K562 (cell line): Measurements from ENCODE around the gene HOXA4. TPM values are rescaled to one million over a fixed set of nuclear protein-coding genes. Genes with fewer than 3 reads are reported as not detected.

Source experiments
- ATAC-seq: fragments of 200-7000 bp; cut with Tn5 transposase; 3 replicates; pipeline ENCODE4 v1.9.1; 2020; ENCODE audit warnings: moderate library complexity
- BruUV-seq: library from RNA; stranded (reverse); fragments of 400-500 nt; replicated peaks from 2 replicates; lab custom pipeline; 2021; lab: Mats Ljungman, UMichigan
- CTCF ChIA-PET: fragments of 300-600 bp; formaldehyde crosslinking; extraction: SDS; loops from one replicate; lab custom pipeline; 2021; ENCODE audit warnings: low intra/inter-chr PET ratio; lab: Yijun Ruan, JAX
- POLR2A ChIA-PET: fragments of 300-600, 350-650 bp; sonication (Branson Sonifier 250); formaldehyde crosslinking; extraction: SDS; loops from one replicate; lab custom pipeline; 2021; ENCODE audit warnings: antibody characterized with exemption, inconsistent platforms; lab: Yijun Ruan, JAX
- DNase-seq, 4 experiments: peaks; one replicate each; pipeline versions ENCODE4 v3.0.0 to v3.0.0-alpha.2; 2011 to 2018; ENCODE audit warnings: low spot score in 3 of 4, mixed read lengths in 3 of 4; ENCODE audit errors: extremely low read depth in 1 of 4
- FAIRE-seq: peaks from 2 replicates; lab custom pipeline; 2011; peaks lifted over from hg19 to GRCh38; lab: Jason Lieb, UNC
- H2AFZ ChIP-seq: 2 replicates; pipeline ENCODE4 v1.6.0; 2011; ENCODE audit warnings: low read depth, low read length, control low read depth, inconsistent platforms
- H3K27ac ChIP-seq: fragments of 200-600 bp; 3 replicates; pipeline ENCODE4 v1.8.0; 2011; ENCODE audit warnings: low read depth, mild to moderate bottlenecking, control low read depth, inconsistent platforms, low read length, moderate library complexity, mixed read lengths; ENCODE audit errors: extremely low read depth
- H3K27me3 ChIP-seq, 2 experiments: fragments of 300-600 bp in 1 of 2; 2 replicates in 1 of 2; 3 replicates in 1 of 2; pipeline versions ENCODE4 v1.6.0 to v1.8.0; 2011; ENCODE audit warnings: inconsistent platforms in 2 of 2, low read length in 2 of 2, mild to moderate bottlenecking in 1 of 2, mixed read lengths in 1 of 2, moderate library complexity in 1 of 2; ENCODE audit not compliant: control insufficient read depth in 2 of 2, insufficient read depth in 2 of 2
- H3K36me3 ChIP-seq: fragments of 300-600 bp; 3 replicates; pipeline ENCODE4 v1.8.0; 2011; ENCODE audit warnings: mild to moderate bottlenecking, low read length, inconsistent platforms; ENCODE audit not compliant: control insufficient read depth, insufficient read depth
- H3K4me1 ChIP-seq, 2 experiments: fragments of 200-600 bp in 1 of 2; replicated peaks in 1 of 2; 2 replicates in 1 of 2; 3 replicates in 1 of 2; pipeline versions ENCODE4 v1.5.1 to v1.8.0; 2011; ENCODE audit warnings: inconsistent platforms in 2 of 2, low read length in 2 of 2, mild to moderate bottlenecking in 1 of 2, mixed read lengths in 1 of 2, moderate library complexity in 1 of 2; ENCODE audit not compliant: control insufficient read depth in 2 of 2, insufficient read depth in 2 of 2
- H3K4me2 ChIP-seq: 2 replicates; pipeline ENCODE4 v1.6.1; 2011; ENCODE audit warnings: low read length, control low read depth, inconsistent platforms, mixed read lengths; ENCODE audit not compliant: insufficient read depth
- H3K4me3 ChIP-seq: fragments of 200-600 bp; sonication (generic), shearing (Covaris generic); 2 replicates; pipeline ENCODE4 v1.5.1; 2016; ENCODE audit warnings: control low read depth, inconsistent platforms
- H3K79me2 ChIP-seq: fragments of 200-600 bp; 3 replicates; pipeline ENCODE4 v1.8.0; 2011; ENCODE audit warnings: low read length, inconsistent platforms; ENCODE audit not compliant: control insufficient read depth, insufficient read depth
- H3K9ac ChIP-seq, 2 experiments: 2 replicates each; pipeline versions ENCODE4 v1.6.0 to v1.6.1; 2011; ENCODE audit warnings: low read depth in 2 of 2, low read length in 2 of 2, control low read depth in 1 of 2, inconsistent platforms in 1 of 2, mild to moderate bottlenecking in 1 of 2, mixed read lengths in 1 of 2; ENCODE audit not compliant: insufficient read depth in 1 of 2
- H3K9me1 ChIP-seq: one replicate; pipeline ENCODE4 v1.6.0; 2011; ENCODE audit warnings: inconsistent platforms, mild to moderate bottlenecking, low read length, moderate library complexity; ENCODE audit not compliant: control insufficient read depth, insufficient read depth
- H3K9me3 ChIP-seq: replicated peaks from 2 replicates; pipeline ENCODE4 v1.5.1; 2011; ENCODE audit warnings: low read depth, low read length, inconsistent platforms; ENCODE audit not compliant: control insufficient read depth, insufficient read depth
- H4K20me1 ChIP-seq: replicated peaks from 2 replicates; pipeline ENCODE4 v1.6.1; 2011; ENCODE audit warnings: low read length, inconsistent platforms, mixed read lengths; ENCODE audit not compliant: control insufficient read depth, insufficient read depth
- CCAR2 ChIP-seq: fragments of 200-400 bp; formaldehyde crosslinking; IDR thresholded peaks from 2 replicates; pipeline ENCODE4 v1.6.1; 2017; ENCODE audit warnings: mild to moderate bottlenecking, low read depth, low read length
- GABPB1 ChIP-seq: sonication (generic); formaldehyde crosslinking; IDR thresholded peaks from 2 replicates; pipeline ENCODE4 v1.8.0; 2022; ENCODE audit warnings: mild to moderate bottlenecking, missing genetic modification reagents
- HNRNPUL1 ChIP-seq: fragments of 200-400 bp; formaldehyde crosslinking; IDR thresholded peaks from 2 replicates; pipeline ENCODE4 v1.6.1; 2017; ENCODE audit warnings: low read length
- JUNB ChIP-seq: fragments of 450-650 bp; formaldehyde crosslinking; conservative IDR thresholded peaks from 2 replicates; pipeline ENCODE4 v1.4.0; 2020; ENCODE audit warnings: mild to moderate bottlenecking
- U2AF2 ChIP-seq: fragments of 200-400 bp; formaldehyde crosslinking; optimal IDR thresholded peaks from 2 replicates; pipeline ENCODE3; 2017; ENCODE audit warnings: low read depth, mild to moderate bottlenecking, low read length
- ZC3H4 ChIP-seq: sonication (generic); formaldehyde crosslinking; IDR thresholded peaks from 2 replicates; pipeline ENCODE4 v1.9.0; 2021; ENCODE audit warnings: missing genetic modification reagents, borderline replicate concordance
- WGBS: fragments of 100-300 bp; shearing (Covaris generic); methylation state at CpG from one replicate; pipeline ENCODE4 v1.1.6; 2016; ENCODE audit warnings: low coverage, mixed read lengths; ENCODE audit not compliant: insufficient coverage; ENCODE audit errors: missing lambda C conversion rate; 5-methylcytosine and 5-hydroxymethylcytosine counted together
- in situ Hi-C: fragments of 300-500 bp; cut with MboI; formaldehyde crosslinking; loops from 4 replicates; pipeline ENCODE4 v1.15.0; 2018; ENCODE audit warnings: inconsistent platforms, mixed read lengths
- intact Hi-C: fragments of 100-400 bp; cut with micrococcal nuclease; formaldehyde crosslinking; loops from 2 replicates; pipeline ENCODE4 v1.14.2; 2022
- polyA plus RNA-seq, 8 experiments: library from polyadenylated mRNA; depleted of rRNA in 4 of 8; stranded (reverse) in 5 of 8; unstranded in 3 of 8; fragments of >200 nt; fragmentation: Nextera tagmentation in 2 of 8; fragmentation: Illumina TruSeq in 1 of 8; extraction: Ambion mirVana in 2 of 8; extraction: Trizol in 1 of 8; gene quantifications; 2 replicates each; pipeline versions ENCODE4 v1.2.1 to v1.2.3, GENCODE V29; 2011 to 2014; ENCODE audit warnings: inconsistent platforms in 1 of 8, missing spikeins in 1 of 8
- total RNA-seq, 7 experiments: library from RNA; depleted of rRNA in 6 of 7; stranded (reverse); fragments of >200 nt in 6 of 7; fragmentation: Illumina TruSeq in 2 of 7; extraction: Trizol in 2 of 7; gene quantifications; 2 replicates each; pipeline versions ENCODE4 v1.2.1 to v1.2.3, GENCODE V29; 2011 to 2021; ENCODE audit warnings: low replicate concordance in 1 of 7

Gene HOXA4
- total and polyA plus RNA-seq, 9 of the 15 experiments (the other 6 are each of a cell fraction or from before 2014, with no cell fraction given) = not detected

DNA sequence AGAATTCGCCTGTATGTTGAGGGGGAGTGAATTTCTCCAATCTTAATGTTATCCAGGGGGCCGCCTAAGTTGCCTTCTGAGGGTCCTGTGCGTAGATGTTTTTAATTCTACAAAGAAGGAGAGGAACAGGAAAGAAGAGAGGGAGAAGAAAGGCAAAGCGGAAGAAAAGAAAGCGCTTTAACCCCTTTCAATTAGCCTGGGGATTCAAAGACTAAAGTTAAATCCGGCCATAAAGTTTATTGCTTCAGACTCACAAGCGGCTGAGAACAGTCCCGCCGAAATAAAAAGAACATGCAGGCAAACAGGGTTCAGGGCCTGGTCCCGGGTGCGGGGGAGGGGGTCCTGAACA lies 8.4 kb upstream of the HOXA4 start:
- POLR2A ChIA-PET = no interaction called here
- no peak overlapping the region for H3K4me2 ChIP-seq
- H3K4me3 ChIP-seq = no peak overlapping the region
- intact Hi-C loops = no loop called here
- no peaks in the 10 kb centered on the region for H3K79me2 ChIP-seq
- ATAC-seq (no peak), DNase-seq (no peak), FAIRE-seq (no peak)
- no peaks in the 10 kb centered on the region for H4K20me1 ChIP-seq
- no peak overlapping the region for H2AFZ ChIP-seq
- no peaks in the 10 kb centered on the region for H3K36me3 ChIP-seq
- H3K27ac ChIP-seq = no peak overlapping the region
- CTCF ChIA-PET = no interaction called here
- in situ Hi-C loops = no loop called here
- WGBS = 7% methylated on average over 10 of the region's 11 CpGs
- H3K9ac ChIP-seq = no peak overlapping the region
- H3K4me1 ChIP-seq = peaks cover 6 to 7% of the 10 kb centered on the region in 2 experiments; a peak in 2 of 5 replicates
- TF ChIP-seq CCAR2 = no peak
- no peak for TF ChIP-seq U2AF2
- peaks cover 30 to 62% of the 10 kb centered on the region in 2 experiments for H3K27me3 ChIP-seq
- no peaks in the 10 kb centered on the region for H3K9me3 ChIP-seq
- BruUV-seq = no TSS peak
- no peaks in the 10 kb centered on the region for H3K9me1 ChIP-seq

DNA sequence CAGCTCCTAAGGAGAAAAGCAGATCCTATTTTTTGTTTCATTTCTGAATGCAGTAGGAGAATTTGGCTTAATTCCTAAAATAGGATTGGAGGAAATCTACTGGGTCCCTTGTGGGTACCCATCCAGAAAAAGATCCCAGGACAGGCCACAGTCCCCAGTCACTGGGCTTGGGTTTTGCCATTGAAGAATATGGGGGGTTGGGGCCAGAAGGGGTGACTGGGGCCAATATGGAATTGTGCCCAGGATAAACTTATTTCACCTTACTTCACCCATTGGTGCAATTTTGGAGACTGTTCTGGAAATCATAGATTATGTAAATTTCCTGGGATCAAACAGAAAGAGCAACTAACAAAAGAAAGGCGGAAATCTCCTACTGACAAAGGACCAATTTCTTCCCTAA lies 7.9 kb upstream of the HOXA4 start:
- intact Hi-C loops (no loop called here), in situ Hi-C loops (no loop called here)
- peaks cover 33 to 60% of the 10 kb centered on the region in 2 experiments for H3K27me3 ChIP-seq
- no peaks in the 10 kb centered on the region for H3K36me3 ChIP-seq
- 22% methylated on average over 1 of the region's 1 CpG for WGBS
- no peak overlapping the region for H3K9ac ChIP-seq
- no peak overlapping the region for H3K27ac ChIP-seq
- H3K9me3 ChIP-seq = no peaks in the 10 kb centered on the region
- H3K4me3 ChIP-seq = no peak overlapping the region
- ATAC-seq = no peak
- H3K4me1 ChIP-seq = peaks cover 6 to 7% of the 10 kb centered on the region in 2 experiments; a peak in 2 of 5 replicates
- H4K20me1 ChIP-seq = no peaks in the 10 kb centered on the region
- no peaks in the 10 kb centered on the region for H3K79me2 ChIP-seq
- H2AFZ ChIP-seq = no peak overlapping the region
- H3K4me2 ChIP-seq = no peak overlapping the region
- ChIA-PET POLR2A (no interaction called here), CTCF (no interaction called here)
- DNase-seq = no peak
- no TSS peak for BruUV-seq
- no peak for FAIRE-seq
- H3K9me1 ChIP-seq = no peaks in the 10 kb centered on the region
- TF ChIP-seq JUNB (CRISPR knock-in tag) (no peak), GABPB1 (no peak), HNRNPUL1 (no peak), ZC3H4 (CRISPR knock-in tag) (no peak)
